IMR-90 (cell line): Measurements from ENCODE around the gene ST3GAL3. TPM values are rescaled to one million over a fixed set of nuclear protein-coding genes. Genes with fewer than 3 reads are reported as not detected.
A peak's percentile ranks its signal among the peaks of the same experiment; 100 is the strongest.

ENCODE experiments used
- ATAC-seq: fragments of 200-7000 bp; cut with Tn5 transposase; 2 replicates; pipeline ENCODE4 v1.9.1; 2020; ENCODE audit warnings: low read depth, mild to moderate bottlenecking, moderate library complexity
- BruUV-seq: library from RNA; stranded (reverse); fragments of 400-500 nt; replicated peaks from 2 replicates; lab custom pipeline; 2021; lab: Mats Ljungman, UMichigan
- CTCF ChIA-PET: fragments of 300-600 bp; formaldehyde crosslinking; extraction: SDS; loops from one replicate; lab custom pipeline; 2021; ENCODE audit warnings: antibody characterized with exemption; lab: Yijun Ruan, JAX
- POLR2A ChIA-PET: fragments of 300-600 bp; sonication (Branson Sonifier 250); formaldehyde crosslinking; loops from one replicate; lab custom pipeline; 2022; ENCODE audit warnings: antibody characterized with exemption; ENCODE audit not compliant: unreplicated experiment; lab: Charles Lee
- DNase-seq: peaks from one replicate; pipeline ENCODE4 v3.0.0; 2013
- H2AFZ ChIP-seq: replicated peaks from 2 replicates; pipeline ENCODE3; 2013; ENCODE audit warnings: low read length, mild to moderate bottlenecking; ENCODE audit not compliant: poor library complexity
- H2AK5ac ChIP-seq: 2 replicates; pipeline ENCODE4 v1.6.1; 2013; ENCODE audit warnings: low read depth, low read length, inconsistent platforms
- H2AK9ac ChIP-seq: replicated peaks from 2 replicates; pipeline ENCODE3; 2013; ENCODE audit warnings: mild to moderate bottlenecking, low read depth, low read length, moderate library complexity; ENCODE audit not compliant: poor library complexity
- H2BK120ac ChIP-seq: 2 replicates; pipeline ENCODE4 v1.6.1; 2013; ENCODE audit warnings: low read depth, low read length, inconsistent platforms
- H2BK15ac ChIP-seq: 3 replicates; pipeline ENCODE4 v1.6.1; 2013; ENCODE audit warnings: low read depth, low read length, inconsistent platforms
- H2BK20ac ChIP-seq: 2 replicates; pipeline ENCODE4 v1.6.1; 2013; ENCODE audit warnings: low read depth, mild to moderate bottlenecking, inconsistent platforms, low read length, moderate library complexity
- H2BK5ac ChIP-seq: 2 replicates; pipeline ENCODE4 v1.6.1; 2013; ENCODE audit warnings: mild to moderate bottlenecking, low read depth, low read length, inconsistent platforms; ENCODE audit not compliant: poor library complexity, severe bottlenecking
- H3K14ac ChIP-seq: replicated peaks from 2 replicates; pipeline ENCODE4 v1.6.1; 2013; ENCODE audit warnings: low read depth, low read length, inconsistent platforms
- H3K18ac ChIP-seq: 2 replicates; pipeline ENCODE4 v1.6.1; 2013; ENCODE audit warnings: low read depth, low read length, control low read depth
- H3K23ac ChIP-seq: 2 replicates; pipeline ENCODE4 v1.6.1; 2013; ENCODE audit warnings: low read depth, low read length, inconsistent platforms
- H3K27ac ChIP-seq: 2 replicates; pipeline ENCODE4 v1.5.1; 2013; ENCODE audit warnings: mild to moderate bottlenecking, control low read depth, low read length; ENCODE audit not compliant: insufficient read depth
- H3K27me3 ChIP-seq: 2 replicates; pipeline ENCODE4 v1.6.1; 2013; ENCODE audit warnings: low read length; ENCODE audit not compliant: control insufficient read depth, insufficient read depth
- H3K36me3 ChIP-seq: 2 replicates; pipeline ENCODE4 v1.6.1; 2013; ENCODE audit warnings: low read length, mixed read lengths; ENCODE audit not compliant: control insufficient read depth, insufficient read depth
- H3K4ac ChIP-seq: 2 replicates; pipeline ENCODE4 v1.6.1; 2013; ENCODE audit warnings: low read depth, low read length, inconsistent platforms
- H3K4me1 ChIP-seq: 2 replicates; pipeline ENCODE4 v1.6.1; 2013; ENCODE audit warnings: low read length, mixed read lengths; ENCODE audit not compliant: control insufficient read depth, insufficient read depth
- H3K4me2 ChIP-seq: 2 replicates; pipeline ENCODE4 v1.6.1; 2013; ENCODE audit warnings: low read depth, mild to moderate bottlenecking, control low read depth, low read length, moderate library complexity
- H3K4me3 ChIP-seq: 2 replicates; pipeline ENCODE4 v1.5.1; 2013; ENCODE audit warnings: low read depth, mild to moderate bottlenecking, control low read depth, low read length, moderate library complexity; ENCODE audit not compliant: insufficient read depth
- H3K56ac ChIP-seq: 2 replicates; pipeline ENCODE4 v1.6.1; 2013; ENCODE audit warnings: low read length, inconsistent platforms; ENCODE audit not compliant: insufficient read depth; ENCODE audit errors: extremely low read depth
- H3K79me1 ChIP-seq, 2 experiments: 2 replicates each; pipeline ENCODE4 v1.6.1; 2013; ENCODE audit warnings: low read length in 2 of 2, inconsistent platforms in 1 of 2, low read depth in 1 of 2
- H3K9ac ChIP-seq: 2 replicates; pipeline ENCODE4 v1.6.1; 2013; ENCODE audit warnings: low read depth, low read length, control low read depth
- H3K9me1 ChIP-seq: 2 replicates; pipeline ENCODE4 v1.6.1; 2013; ENCODE audit warnings: low read length, inconsistent platforms; ENCODE audit not compliant: insufficient read depth
- H3K9me3 ChIP-seq: 2 replicates; pipeline ENCODE4 v1.6.1; 2013; ENCODE audit warnings: low read length; ENCODE audit not compliant: control insufficient read depth, insufficient read depth
- H4K20me1 ChIP-seq: 2 replicates; pipeline ENCODE4 v1.6.1; 2013; ENCODE audit warnings: low read length, inconsistent platforms; ENCODE audit not compliant: insufficient read depth
- H4K5ac ChIP-seq: 2 replicates; pipeline ENCODE4 v1.6.1; 2013; ENCODE audit warnings: mild to moderate bottlenecking, low read depth, low read length, control low read depth
- H4K8ac ChIP-seq, 2 experiments: 2 replicates each; pipeline ENCODE4 v1.6.1; 2013; ENCODE audit warnings: low read depth in 2 of 2, low read length in 2 of 2, control low read depth in 1 of 2, inconsistent platforms in 1 of 2
- H4K91ac ChIP-seq: 2 replicates; pipeline ENCODE4 v1.6.1; 2013; ENCODE audit warnings: low read depth, low read length, inconsistent platforms; ENCODE audit not compliant: insufficient read depth
- BHLHE40 ChIP-seq: fragments of 150-350 bp; IDR thresholded peaks from 2 replicates; pipeline ENCODE4 v1.6.1; 2016; ENCODE audit warnings: mild to moderate bottlenecking, low read depth, low read length
- CHD1 ChIP-seq: IDR thresholded peaks from 2 replicates; pipeline ENCODE4 v1.6.1; 2012; ENCODE audit warnings: low read depth, low read length, improper control_type of control experiment
- FOS ChIP-seq: fragments of 150-350 bp; IDR thresholded peaks from 2 replicates; pipeline ENCODE4 v1.6.1; 2016; ENCODE audit warnings: low read depth, low read length
- MAFK ChIP-seq: IDR thresholded peaks from 2 replicates; pipeline ENCODE4 v1.6.1; 2012; ENCODE audit warnings: low read depth, low read length, improper control_type of control experiment
- MAZ ChIP-seq: IDR thresholded peaks from 2 replicates; pipeline ENCODE4 v1.6.1; 2012; ENCODE audit warnings: low read depth, mild to moderate bottlenecking, low read length, improper control_type of control experiment, moderate library complexity, borderline replicate concordance
- MXI1 ChIP-seq: IDR thresholded peaks from 2 replicates; pipeline ENCODE4 v1.6.1; 2012; ENCODE audit warnings: low read depth, mild to moderate bottlenecking, low read length, moderate library complexity, borderline replicate concordance
- NFE2L2 ChIP-seq: fragments of 150-350 bp; IDR thresholded peaks from 2 replicates; pipeline ENCODE4 v1.6.1; 2016; ENCODE audit warnings: low read depth, mild to moderate bottlenecking, low read length
- POLR2A ChIP-seq: IDR thresholded peaks from 2 replicates; pipeline ENCODE4 v1.6.1; 2012; ENCODE audit warnings: mild to moderate bottlenecking, low read depth, low read length
- RAD21 ChIP-seq: IDR thresholded peaks from 2 replicates; pipeline ENCODE4 v1.6.1; 2012; ENCODE audit warnings: low read length, improper control_type of control experiment
- RCOR1 ChIP-seq: IDR thresholded peaks from 2 replicates; pipeline ENCODE4 v1.6.1; 2012; ENCODE audit warnings: mild to moderate bottlenecking, low read length, improper control_type of control experiment; ENCODE audit not compliant: insufficient replicate concordance
- RFX5 ChIP-seq: IDR thresholded peaks from 2 replicates; pipeline ENCODE4 v1.8.0; 2012; ENCODE audit warnings: low read depth, mild to moderate bottlenecking, low read length, moderate library complexity
- SMC3 ChIP-seq: fragments of 150-350 bp; IDR thresholded peaks from 2 replicates; pipeline ENCODE4 v1.6.1; 2016; ENCODE audit warnings: low read depth, mild to moderate bottlenecking, antibody characterized with exemption, low read length, moderate library complexity
- WGBS, 2 experiments: methylation state at CpG; one replicate each; pipeline versions ENCODE4 v1.1.5 to v1.1.7; 2013; ENCODE audit warnings: missing lambda C conversion rate in 2 of 2; ENCODE audit not compliant: insufficient read length in 1 of 2; ENCODE audit errors: extremely low coverage in 2 of 2; 5-methylcytosine and 5-hydroxymethylcytosine counted together
- dilution Hi-C: fragments of 300-500 bp; cut with HindIII; formaldehyde crosslinking; loops from one replicate; pipeline ENCODE4 v1.14.3; 2018; ENCODE audit warnings: low sequenced_read_pairs; ENCODE audit not compliant: unreplicated experiment
- in situ Hi-C: fragments of 300-500 bp; cut with MboI; formaldehyde crosslinking; loops from 3 replicates; pipeline ENCODE4 v1.14.3; 2019; ENCODE audit warnings: low sequenced_read_pairs, inconsistent platforms, mixed read lengths
- intact Hi-C: fragments of 100-400 bp; cut with micrococcal nuclease; formaldehyde crosslinking; loops from 2 replicates; pipeline ENCODE4 v1.10.0; 2022
- polyA plus RNA-seq, 3 experiments: library from polyadenylated mRNA; depleted of rRNA; stranded (reverse); fragments of >200 nt; gene quantifications; 2 replicates each; pipeline ENCODE4 v1.2.3, GENCODE V29; 2012; ENCODE audit warnings: low replicate concordance in 1 of 3
- total RNA-seq: library from RNA; depleted of rRNA; stranded (reverse); fragments of >200 nt; gene quantifications from 2 replicates; pipeline ENCODE4 v1.2.3, GENCODE V29; 2012
- TF ChIP-seq, protein P1 (sequence below): fragments of 150-350 bp; IDR thresholded peaks from 2 replicates; pipeline ENCODE4 v1.6.1; 2017; ENCODE audit warnings: mild to moderate bottlenecking, antibody characterized with exemption, low read length, low read depth
- TF ChIP-seq, protein P2 (sequence below): conservative IDR thresholded peaks from 2 replicates; pipeline ENCODE4 v1.5.1; 2012; ENCODE audit warnings: mild to moderate bottlenecking, low read depth, low read length, improper control_type of control experiment

Gene ST3GAL3
- total and polyA plus RNA-seq, 2 of the 4 experiments (the other 2 are of a cell fraction): 12.0 to 14.8 TPM

DNA sequence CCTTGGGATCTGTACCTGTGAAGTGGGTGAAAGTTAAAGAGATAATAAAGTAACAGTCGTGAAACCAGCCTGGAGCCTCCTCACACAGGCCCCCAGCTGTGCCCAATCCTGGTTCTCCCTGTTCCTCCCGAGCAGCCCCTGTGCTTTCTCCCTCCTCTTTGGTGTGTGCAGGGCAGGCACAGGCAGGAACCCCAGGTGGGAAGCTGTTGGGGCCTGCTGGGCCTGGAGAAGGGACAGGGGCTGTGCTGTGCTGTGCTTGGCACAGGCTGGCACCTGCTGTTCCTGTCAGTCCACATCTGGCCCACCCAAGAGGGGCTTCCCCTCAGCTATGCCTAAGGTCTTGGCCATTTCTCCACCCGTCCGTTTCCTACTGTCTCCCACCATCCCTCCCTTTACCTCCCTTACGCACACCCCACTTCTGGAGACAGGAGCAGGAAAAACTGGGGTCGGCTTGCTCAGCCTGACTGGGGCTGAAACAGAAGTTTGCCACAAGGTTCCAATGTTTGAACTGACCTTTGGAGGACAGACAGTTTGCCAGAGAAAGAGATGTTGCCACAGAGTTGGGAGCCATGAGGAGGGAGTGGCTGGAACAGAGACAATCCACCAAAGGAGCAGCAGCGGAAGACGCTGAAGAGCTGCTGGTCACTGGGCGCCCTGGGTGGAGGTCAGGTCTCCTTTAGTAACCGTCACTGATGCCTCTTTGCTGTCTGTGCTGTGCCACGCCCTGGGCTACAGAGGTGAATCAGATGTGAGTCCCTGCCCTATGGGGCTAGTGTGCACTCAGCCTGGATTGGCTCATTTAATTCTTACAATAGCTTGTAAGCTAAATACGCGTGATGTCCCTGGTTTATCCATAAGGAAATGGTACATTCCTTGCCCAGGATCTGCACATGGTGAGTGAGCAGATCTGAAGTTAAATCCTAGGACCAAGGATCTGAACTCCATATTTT, 207.5 kb downstream of the ST3GAL3 start:
- no peak overlapping the region for H2AFZ ChIP-seq
- no peak overlapping the region for H3K56ac ChIP-seq
- BruUV-seq: no TSS peak
- ChIA-PET CTCF (no interaction called here), POLR2A (no interaction called here)
- H3K27ac ChIP-seq: no peak overlapping the region
- DNase-seq (no peak), ATAC-seq (no peak)
- no peak overlapping the region for H2BK120ac ChIP-seq
- no peak overlapping the region for H3K23ac ChIP-seq
- intact Hi-C loops (no loop called here), dilution Hi-C loops (no loop called here), in situ Hi-C loops (no loop called here)
- no peak overlapping the region for H3K4ac ChIP-seq
- no peak overlapping the region for H3K9ac ChIP-seq
- no peaks in the 10 kb centered on the region for H3K9me3 ChIP-seq
- H4K20me1 ChIP-seq: no peaks in the 10 kb centered on the region
- no peak overlapping the region for H2BK5ac ChIP-seq
- H2BK15ac ChIP-seq: no peak overlapping the region
- no peak overlapping the region for H2BK20ac ChIP-seq
- no peaks in the 10 kb centered on the region for H3K79me1 ChIP-seq
- H3K9me1 ChIP-seq: peaks cover 5% of the 10 kb centered on the region; the same call in 1 of the 2 replicates
- no peaks in the 10 kb centered on the region for H3K27me3 ChIP-seq
- H3K4me3 ChIP-seq: no peak overlapping the region
- H4K91ac ChIP-seq: no peak overlapping the region
- peaks cover 9% of the 10 kb centered on the region; the same call in 1 of the 2 replicates for H3K4me1 ChIP-seq
- H4K5ac ChIP-seq: no peak overlapping the region
- peak overlapping the region; percentile 17 for H2AK9ac ChIP-seq
- H3K18ac ChIP-seq: no peak overlapping the region
- no peak overlapping the region for H2AK5ac ChIP-seq
- H4K8ac ChIP-seq: no peak overlapping the region
- H3K14ac ChIP-seq: no peak overlapping the region
- H3K4me2 ChIP-seq: no peak overlapping the region
- no peaks in the 10 kb centered on the region for H3K36me3 ChIP-seq
- 97% methylated on average over 6 of the region's 13 CpGs; no CpG with 5 or more reads in 1 of the 2 experiments for WGBS, 2 experiments
- no peak for TF ChIP-seq MAFK
- TF ChIP-seq MXI1: no peak
- no peak for TF ChIP-seq RAD21
- TF ChIP-seq, protein P1, sequence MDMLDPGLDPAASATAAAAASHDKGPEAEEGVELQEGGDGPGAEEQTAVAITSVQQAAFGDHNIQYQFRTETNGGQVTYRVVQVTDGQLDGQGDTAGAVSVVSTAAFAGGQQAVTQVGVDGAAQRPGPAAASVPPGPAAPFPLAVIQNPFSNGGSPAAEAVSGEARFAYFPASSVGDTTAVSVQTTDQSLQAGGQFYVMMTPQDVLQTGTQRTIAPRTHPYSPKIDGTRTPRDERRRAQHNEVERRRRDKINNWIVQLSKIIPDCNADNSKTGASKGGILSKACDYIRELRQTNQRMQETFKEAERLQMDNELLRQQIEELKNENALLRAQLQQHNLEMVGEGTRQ: no peak
- no peak for TF ChIP-seq CHD1
- TF ChIP-seq SMC3: no peak
- TF ChIP-seq RCOR1: no peak
- no peak for TF ChIP-seq POLR2A
- TF ChIP-seq FOS: no peak
- TF ChIP-seq NFE2L2: no peak
- TF ChIP-seq, protein P2, sequence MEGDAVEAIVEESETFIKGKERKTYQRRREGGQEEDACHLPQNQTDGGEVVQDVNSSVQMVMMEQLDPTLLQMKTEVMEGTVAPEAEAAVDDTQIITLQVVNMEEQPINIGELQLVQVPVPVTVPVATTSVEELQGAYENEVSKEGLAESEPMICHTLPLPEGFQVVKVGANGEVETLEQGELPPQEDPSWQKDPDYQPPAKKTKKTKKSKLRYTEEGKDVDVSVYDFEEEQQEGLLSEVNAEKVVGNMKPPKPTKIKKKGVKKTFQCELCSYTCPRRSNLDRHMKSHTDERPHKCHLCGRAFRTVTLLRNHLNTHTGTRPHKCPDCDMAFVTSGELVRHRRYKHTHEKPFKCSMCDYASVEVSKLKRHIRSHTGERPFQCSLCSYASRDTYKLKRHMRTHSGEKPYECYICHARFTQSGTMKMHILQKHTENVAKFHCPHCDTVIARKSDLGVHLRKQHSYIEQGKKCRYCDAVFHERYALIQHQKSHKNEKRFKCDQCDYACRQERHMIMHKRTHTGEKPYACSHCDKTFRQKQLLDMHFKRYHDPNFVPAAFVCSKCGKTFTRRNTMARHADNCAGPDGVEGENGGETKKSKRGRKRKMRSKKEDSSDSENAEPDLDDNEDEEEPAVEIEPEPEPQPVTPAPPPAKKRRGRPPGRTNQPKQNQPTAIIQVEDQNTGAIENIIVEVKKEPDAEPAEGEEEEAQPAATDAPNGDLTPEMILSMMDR: no peak
- TF ChIP-seq MAZ: no peak
- TF ChIP-seq RFX5: no peak
- no peak for TF ChIP-seq BHLHE40
